ENCODE results near the gene MORF4L2. TPM values are rescaled to one million over a fixed set of nuclear protein-coding genes. Genes with fewer than 3 reads are reported as not detected.

MORF4L2 gene
- total and polyA plus RNA-seq, 5 donors from 2014 or later, result 61.9 to 176 (median 85.5) TPM

DNA sequence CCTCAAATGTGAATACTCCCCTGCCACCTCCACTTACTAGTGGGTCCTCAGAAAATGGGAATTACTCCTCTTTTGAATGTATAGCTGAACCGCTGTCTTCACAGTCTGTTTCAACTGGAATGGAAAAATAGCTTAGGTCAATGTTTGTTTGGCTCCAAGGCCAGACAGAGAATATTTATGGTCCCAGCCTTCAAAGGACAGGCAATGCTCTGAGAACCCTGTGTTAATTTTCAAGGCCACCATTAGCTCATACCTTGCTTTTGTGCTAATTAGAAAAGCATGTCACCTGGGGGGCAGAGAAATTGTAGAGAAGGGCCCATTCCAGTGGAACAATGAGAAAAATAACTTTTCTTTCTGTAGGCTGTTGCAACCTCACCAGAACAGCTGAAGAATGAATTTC is 4.6 kb upstream of the MORF4L2 start:
- Mint-ChIP-seq H3K27ac (no peak overlapping the region), H3K4me1 (no peaks in the 10 kb centered on the region), H3K27me3 (no peaks in the 10 kb centered on the region), H3K9me3 (no peaks in the 10 kb centered on the region), H3K4me3 (no peak overlapping the region), H3K36me3 (no peaks in the 10 kb centered on the region)
- H3K36me3 ChIP-seq (ENCODE audit: control insufficient read depth, insufficient read depth, low read length), result no peaks in the 10 kb centered on the region
- H3K9me3 ChIP-seq (ENCODE audit: control insufficient read depth in 2 of 2, low read length in 2 of 2), result no peaks in the 10 kb centered on the region
- H3K27ac ChIP-seq (ENCODE audit: insufficient read depth, low read length, poor library complexity, severe bottlenecking), result no peak overlapping the region
- DNase-seq (no peak), ATAC-seq (ENCODE audit: low read depth in 2 of 2) (no peak)
- H3K4me1 ChIP-seq (ENCODE audit: control insufficient read depth, insufficient read depth, low read length, poor library complexity, severe bottlenecking), result no peaks in the 10 kb centered on the region
- H3K27me3 ChIP-seq (ENCODE audit: control insufficient read depth, insufficient read depth, low read length), result no peaks in the 10 kb centered on the region
- H3K4me3 ChIP-seq (ENCODE audit: low read depth, low read length), result no peak overlapping the region

DNA sequence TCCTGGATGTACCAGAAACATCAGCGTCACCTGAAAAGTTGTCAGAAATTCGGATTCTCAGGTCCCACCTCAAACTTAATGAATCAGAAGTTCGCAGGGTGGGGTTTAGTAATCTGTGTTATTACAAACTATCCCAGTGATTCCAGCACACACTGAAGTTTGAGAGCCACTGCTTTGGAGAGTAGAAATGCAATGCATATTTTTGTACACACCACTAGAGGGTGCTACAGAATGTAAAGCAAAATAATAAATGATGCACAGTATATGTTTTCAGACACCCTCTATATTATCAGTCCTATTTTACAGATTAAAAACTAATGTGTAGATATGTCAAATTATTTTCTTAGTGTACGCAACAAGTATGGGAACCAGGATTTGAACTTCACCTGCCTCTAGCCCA is 2.4 kb upstream of the MORF4L2 start:
- peaks cover 0 to 10% (median 2%) of the 10 kb centered on the region in 4 donors for H3K4me1 Mint-ChIP-seq
- peak overlapping the region in 1 of 3 donors; percentile 25 for H3K27ac Mint-ChIP-seq
- peaks cover under 1% of the 10 kb centered on the region for H3K36me3 Mint-ChIP-seq
- peak overlapping the region in 1 of 4 donors; percentile 52 for H3K4me3 Mint-ChIP-seq
- Histone ChIP-seq H3K36me3 (ENCODE audit: control insufficient read depth, insufficient read depth, low read length) (peaks cover 6% of the 10 kb centered on the region), H3K4me1 (ENCODE audit: control insufficient read depth, insufficient read depth, low read length, poor library complexity, severe bottlenecking) (peaks cover 7% of the 10 kb centered on the region), H3K9me3 (ENCODE audit: control insufficient read depth in 2 of 2, low read length in 2 of 2) (no peaks in the 10 kb centered on the region), H3K4me3 (ENCODE audit: low read depth, low read length) (peak overlapping the region; percentile 5), H3K27me3 (ENCODE audit: control insufficient read depth, insufficient read depth, low read length) (no peaks in the 10 kb centered on the region), H3K27ac (ENCODE audit: insufficient read depth, low read length, poor library complexity, severe bottlenecking) (no peak overlapping the region)
- H3K9me3 Mint-ChIP-seq, result no peaks in the 10 kb centered on the region
- no peaks in the 10 kb centered on the region for H3K27me3 Mint-ChIP-seq
- ATAC-seq (ENCODE audit: low read depth in 2 of 2) (no peak), DNase-seq (peak in 2 of 3 donors; percentile 37 to 44)

DNA sequence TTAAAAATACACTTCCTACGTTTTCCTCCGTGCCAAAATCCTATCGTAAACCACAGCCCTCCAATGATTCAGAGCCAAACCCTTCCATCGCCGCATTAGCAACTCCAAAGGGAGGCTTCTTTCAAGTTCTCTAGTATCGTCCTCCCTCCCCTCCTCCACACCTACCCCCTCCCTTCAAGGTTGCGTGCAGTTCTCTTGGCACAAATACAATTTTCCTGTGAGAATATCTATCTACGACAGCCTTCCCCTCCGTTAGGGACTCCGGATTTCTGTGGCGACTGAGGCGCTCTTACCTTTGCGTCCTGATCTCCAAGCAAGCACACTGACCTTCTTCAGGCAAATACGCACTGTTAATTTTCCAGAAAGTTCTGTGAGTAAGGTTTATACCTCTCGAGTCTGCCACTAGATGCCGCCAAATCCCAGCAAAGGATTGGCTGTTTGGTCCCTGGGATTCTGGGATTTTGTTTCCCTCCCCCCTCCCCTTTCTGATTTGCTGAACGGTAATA is 1.2 kb upstream of the MORF4L2 start:
- H3K4me3 Mint-ChIP-seq, result no peak overlapping the region
- peak overlapping the region; percentile 98 for H3K27ac ChIP-seq (ENCODE audit: insufficient read depth, low read length, poor library complexity, severe bottlenecking)

DNA sequence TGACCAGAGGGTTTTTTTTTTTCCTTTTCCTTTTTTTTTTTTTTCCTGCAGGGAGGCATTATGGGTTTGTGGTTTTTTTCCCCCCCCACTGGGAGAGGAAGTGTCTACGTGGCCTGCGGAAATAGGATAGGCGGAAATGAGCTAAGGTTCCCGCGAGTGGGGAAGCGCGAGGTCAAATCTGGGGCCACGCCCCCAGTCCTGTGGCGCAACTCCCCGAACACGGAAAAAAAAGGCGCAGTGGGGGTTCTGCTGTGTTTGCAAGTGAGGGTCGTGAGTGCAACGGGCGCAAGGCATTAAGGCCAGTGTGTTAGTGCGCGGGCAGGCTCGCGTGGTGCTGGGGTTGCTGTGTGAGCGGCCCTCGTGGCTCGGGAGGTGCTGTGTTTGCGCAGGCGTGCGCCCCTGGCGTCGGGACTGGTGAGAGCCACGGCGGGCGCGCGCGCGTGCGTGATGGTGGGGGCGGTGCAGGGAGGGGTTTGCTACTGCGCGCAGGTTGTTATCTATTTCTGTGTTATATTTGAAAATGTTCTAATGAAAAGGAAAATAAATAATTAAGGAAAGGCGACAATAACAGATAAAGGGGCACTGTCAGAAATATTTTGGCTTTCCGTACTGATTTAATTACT is 685 bp upstream of the MORF4L2 start:
- H3K4me1 ChIP-seq (ENCODE audit: control insufficient read depth, insufficient read depth, low read length, poor library complexity, severe bottlenecking), result peaks cover 7% of the 10 kb centered on the region
- H3K27ac ChIP-seq (ENCODE audit: insufficient read depth, low read length, poor library complexity, severe bottlenecking), result peak overlapping the region; percentile 98
- Mint-ChIP-seq H3K4me3 (no peak overlapping the region), H3K36me3 (peaks cover 8% of the 10 kb centered on the region), H3K27me3 (no peaks in the 10 kb centered on the region), H3K27ac (no peak overlapping the region), H3K9me3 (no peaks in the 10 kb centered on the region), H3K4me1 (peaks cover 0 to 12% (median 2%) of the 10 kb centered on the region in 4 donors)
- no peaks in the 10 kb centered on the region for H3K27me3 ChIP-seq (ENCODE audit: control insufficient read depth, insufficient read depth, low read length)
- H3K36me3 ChIP-seq (ENCODE audit: control insufficient read depth, insufficient read depth, low read length), result peaks cover 14% of the 10 kb centered on the region
- peak; percentile 60 to 63 for ATAC-seq (ENCODE audit: low read depth in 2 of 2)
- peak overlapping the region; percentile 95 for H3K4me3 ChIP-seq (ENCODE audit: low read depth, low read length)
- no peaks in the 10 kb centered on the region for H3K9me3 ChIP-seq (ENCODE audit: control insufficient read depth in 2 of 2, low read length in 2 of 2)
- DNase-seq, result peak; percentile 79 to 90 (median 87)

More for the DNA sequence above, 1.2 kb upstream of the MORF4L2 start:
- Histone ChIP-seq H3K4me3 (ENCODE audit: low read depth, low read length) (peak overlapping the region; percentile 94), H3K27me3 (ENCODE audit: control insufficient read depth, insufficient read depth, low read length) (no peaks in the 10 kb centered on the region), H3K36me3 (ENCODE audit: control insufficient read depth, insufficient read depth, low read length) (peaks cover 12% of the 10 kb centered on the region), H3K4me1 (ENCODE audit: control insufficient read depth, insufficient read depth, low read length, poor library complexity, severe bottlenecking) (peaks cover 7% of the 10 kb centered on the region), H3K9me3 (ENCODE audit: control insufficient read depth in 2 of 2, low read length in 2 of 2) (no peaks in the 10 kb centered on the region)
- Mint-ChIP-seq H3K4me1 (peaks cover 0 to 12% (median 2%) of the 10 kb centered on the region in 4 donors), H3K9me3 (no peaks in the 10 kb centered on the region), H3K36me3 (peaks cover 8% of the 10 kb centered on the region), H3K27me3 (no peaks in the 10 kb centered on the region), H3K27ac (no peak overlapping the region)
- peak; percentile 23 to 66 (median 45) for DNase-seq
- no peak for ATAC-seq (ENCODE audit: low read depth in 2 of 2)

DNA sequence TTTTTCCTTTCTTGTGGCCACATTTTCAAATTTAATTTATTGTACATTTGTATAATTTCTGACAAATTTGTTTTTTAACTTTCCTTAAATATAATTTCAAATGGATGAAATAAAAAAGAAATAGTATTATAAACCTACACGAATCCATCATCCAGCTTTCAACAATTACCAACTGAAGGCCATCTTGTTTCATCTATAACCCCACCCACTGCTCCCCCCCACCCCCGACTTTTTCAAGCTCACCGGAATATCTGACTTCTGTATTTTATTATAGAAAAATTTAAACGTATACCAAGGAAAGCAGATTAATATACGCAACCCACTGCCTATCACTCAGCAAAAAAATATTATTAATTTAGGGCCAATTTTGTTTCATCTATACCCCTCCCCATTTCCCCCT is 1.1 kb downstream of the MORF4L2 start:
- peak overlapping the region in 2 of 3 donors; percentile 16 to 67 for H3K27ac Mint-ChIP-seq
- Histone ChIP-seq H3K4me3 (ENCODE audit: low read depth, low read length) (peak overlapping the region; percentile 95), H3K27me3 (ENCODE audit: control insufficient read depth, insufficient read depth, low read length) (no peaks in the 10 kb centered on the region), H3K36me3 (ENCODE audit: control insufficient read depth, insufficient read depth, low read length) (peaks cover 23% of the 10 kb centered on the region), H3K27ac (ENCODE audit: insufficient read depth, low read length, poor library complexity, severe bottlenecking) (peak overlapping the region; percentile 98), H3K9me3 (ENCODE audit: control insufficient read depth in 2 of 2, low read length in 2 of 2) (no peaks in the 10 kb centered on the region), H3K4me1 (ENCODE audit: control insufficient read depth, insufficient read depth, low read length, poor library complexity, severe bottlenecking) (peaks cover 7% of the 10 kb centered on the region)
- H3K4me1 Mint-ChIP-seq, result peaks cover 0 to 12% (median 2%) of the 10 kb centered on the region in 4 donors
- H3K36me3 Mint-ChIP-seq, result peaks cover 8% of the 10 kb centered on the region
- no peaks in the 10 kb centered on the region for H3K9me3 Mint-ChIP-seq
- peak overlapping the region in 3 of 4 donors; percentile 23 to 82 (median 40) for H3K4me3 Mint-ChIP-seq
- peak in 1 of 3 donors; percentile 18 for DNase-seq
- no peaks in the 10 kb centered on the region for H3K27me3 Mint-ChIP-seq
- ATAC-seq (ENCODE audit: low read depth in 2 of 2), result no peak

DNA sequence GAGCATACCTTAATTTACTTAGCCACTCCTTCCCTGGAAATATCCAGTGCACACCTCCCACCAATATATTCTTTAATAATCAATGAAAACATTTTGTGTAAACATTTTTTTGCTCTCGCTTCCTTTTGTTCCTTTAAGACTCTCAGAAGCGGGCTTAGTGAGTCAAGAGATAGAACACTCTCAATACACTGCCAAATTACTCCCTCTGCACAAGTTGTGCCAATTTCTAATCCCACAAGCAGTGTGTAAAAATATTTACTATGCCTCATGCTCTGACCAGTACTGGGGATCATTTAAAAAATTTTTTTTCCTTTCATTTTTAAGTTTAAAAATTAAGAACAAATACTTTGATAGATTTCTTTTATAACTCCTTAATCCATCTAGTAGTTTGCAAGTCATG is 5.1 kb downstream of the MORF4L2 start:
- Mint-ChIP-seq H3K4me3 (no peak overlapping the region), H3K27me3 (no peaks in the 10 kb centered on the region), H3K27ac (no peak overlapping the region), H3K4me1 (peaks cover 0 to 12% (median 6%) of the 10 kb centered on the region in 4 donors), H3K9me3 (no peaks in the 10 kb centered on the region), H3K36me3 (peaks cover 11% of the 10 kb centered on the region)
- Histone ChIP-seq H3K27me3 (ENCODE audit: control insufficient read depth, insufficient read depth, low read length) (no peaks in the 10 kb centered on the region), H3K27ac (ENCODE audit: insufficient read depth, low read length, poor library complexity, severe bottlenecking) (no peak overlapping the region), H3K4me3 (ENCODE audit: low read depth, low read length) (no peak overlapping the region), H3K36me3 (ENCODE audit: control insufficient read depth, insufficient read depth, low read length) (peaks cover 43% of the 10 kb centered on the region), H3K9me3 (ENCODE audit: control insufficient read depth in 2 of 2, low read length in 2 of 2) (no peaks in the 10 kb centered on the region), H3K4me1 (ENCODE audit: control insufficient read depth, insufficient read depth, low read length, poor library complexity, severe bottlenecking) (peaks cover 7% of the 10 kb centered on the region)
- ATAC-seq (ENCODE audit: low read depth in 2 of 2) (no peak), DNase-seq (no peak)

DNA sequence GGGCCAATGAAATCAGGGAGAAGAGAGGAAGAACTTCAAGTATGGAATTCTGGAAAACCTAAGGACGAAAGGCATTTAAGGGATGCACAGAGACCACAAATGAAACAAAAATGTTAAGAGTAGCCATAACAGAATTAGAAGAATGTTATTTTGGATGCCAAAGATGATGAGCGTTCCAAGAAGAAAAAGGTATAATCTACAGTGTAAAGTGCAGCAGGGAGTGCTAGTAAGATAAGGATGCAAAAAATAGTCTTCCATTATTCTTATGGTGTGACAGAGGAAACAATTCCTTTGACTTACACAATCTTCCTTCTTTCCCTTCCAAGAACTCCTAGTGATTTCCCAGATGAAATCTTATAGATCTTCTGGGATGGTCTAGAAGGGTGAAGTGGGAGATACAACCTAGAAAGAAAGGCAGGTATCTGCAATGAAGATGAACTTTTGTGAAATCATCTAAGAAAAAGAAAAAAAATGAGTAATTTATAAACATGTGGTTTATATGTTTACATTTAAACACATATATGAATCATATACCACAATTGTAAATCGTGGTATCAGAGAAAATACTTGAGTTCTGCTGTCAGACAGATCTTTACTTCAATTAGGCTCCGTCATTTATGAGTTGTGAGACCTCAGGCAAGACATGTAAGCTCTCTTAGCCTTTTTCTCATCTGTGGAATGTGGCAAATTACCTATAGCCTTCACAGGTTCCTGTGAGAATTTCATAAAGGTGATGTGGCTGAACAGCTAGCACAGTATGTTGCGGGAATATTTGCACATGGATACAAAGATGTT is 8.1 kb downstream of the MORF4L2 start:
- no peak overlapping the region for H3K4me3 ChIP-seq (ENCODE audit: low read depth, low read length)
- Mint-ChIP-seq H3K9me3 (no peaks in the 10 kb centered on the region), H3K27ac (no peak overlapping the region), H3K36me3 (peaks cover 8% of the 10 kb centered on the region), H3K4me3 (no peak overlapping the region), H3K27me3 (no peaks in the 10 kb centered on the region), H3K4me1 (peaks cover 0 to 7% (median 0%) of the 10 kb centered on the region in 4 donors)
- peaks cover 43% of the 10 kb centered on the region for H3K36me3 ChIP-seq (ENCODE audit: control insufficient read depth, insufficient read depth, low read length)
- no peaks in the 10 kb centered on the region for H3K4me1 ChIP-seq (ENCODE audit: control insufficient read depth, insufficient read depth, low read length, poor library complexity, severe bottlenecking)
- no peak overlapping the region for H3K27ac ChIP-seq (ENCODE audit: insufficient read depth, low read length, poor library complexity, severe bottlenecking)
- no peaks in the 10 kb centered on the region for H3K27me3 ChIP-seq (ENCODE audit: control insufficient read depth, insufficient read depth, low read length)
- no peaks in the 10 kb centered on the region for H3K9me3 ChIP-seq (ENCODE audit: control insufficient read depth in 2 of 2, low read length in 2 of 2)
- ATAC-seq (ENCODE audit: low read depth in 2 of 2) (no peak), DNase-seq (no peak)

Data from CD4-positive, CD25-positive, alpha-beta regulatory T cell (primary cell).